HuH-7 (cell line): Measurements from ENCODE around the gene CSDE1.

Source experiments
- DNase-seq: peaks from one replicate; pipeline ENCODE4 v3.0.0; 2011; ENCODE audit warnings: low spot score

Gene CSDE1

DNA sequence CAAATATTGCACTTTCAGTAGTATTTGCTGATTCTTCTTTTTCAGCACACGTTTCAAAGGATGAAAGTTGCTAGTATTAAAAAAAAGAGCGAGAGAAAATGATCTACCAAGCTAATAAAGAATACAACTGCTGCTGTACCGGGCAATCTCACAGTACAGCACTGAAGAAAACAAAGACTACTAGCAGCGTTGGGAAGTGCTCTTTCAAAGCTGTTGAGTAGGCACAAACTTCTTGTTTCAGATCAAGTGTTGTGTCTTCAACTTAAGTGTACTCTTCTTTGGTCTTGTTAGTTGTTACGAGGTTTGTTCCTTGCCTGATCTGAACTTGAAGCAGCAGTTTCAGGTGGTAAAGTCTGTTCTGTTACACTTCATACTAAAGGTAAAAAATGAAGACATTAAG is 7.9 kb downstream of the CSDE1 start:
- DNase-seq, result no peak

DNA sequence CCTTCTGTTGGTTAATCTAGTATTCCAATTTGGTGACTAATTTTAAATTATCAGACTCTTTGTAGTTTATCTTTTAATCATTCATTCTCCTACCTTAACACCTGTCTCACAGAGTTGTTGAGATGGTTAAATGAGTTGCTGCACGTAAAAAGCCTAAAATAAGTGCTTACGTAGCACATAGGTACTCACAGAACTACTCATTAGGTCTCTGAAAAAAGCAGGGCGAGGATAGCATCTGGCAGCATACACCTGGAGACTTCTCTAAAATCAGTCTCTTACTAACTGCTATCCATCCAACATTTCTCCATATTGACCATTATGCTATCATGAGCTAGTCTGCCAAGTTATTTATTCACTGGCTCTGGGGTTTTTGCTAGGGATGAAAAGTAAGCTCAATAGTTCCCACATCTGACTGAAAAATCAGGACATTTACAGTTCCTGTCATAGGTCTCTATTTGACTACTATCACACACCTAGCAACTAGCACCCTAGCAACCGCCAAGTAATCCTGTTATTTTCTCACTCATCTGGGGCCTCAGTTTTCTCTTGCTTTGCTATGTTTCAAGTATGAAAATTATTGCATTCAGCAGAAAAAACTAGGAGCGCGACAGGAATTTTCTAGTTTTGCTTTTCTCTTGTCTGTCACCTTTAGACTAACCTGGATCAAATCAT is 11.2 kb downstream of the CSDE1 start:
- DNase-seq, result no peak

- no peak for DNase-seq
These were observed 12.5 kb downstream of the CSDE1 start for GRCh38 chr1:114745291-114745690.

GRCh38 chr1:114741963-114742746 is 15.6 kb downstream of the CSDE1 start:
- DNase-seq, result no peak

GRCh38 chr1:114740331-114740730 is 17.5 kb downstream of the CSDE1 start:
- no peak for DNase-seq

GRCh38 chr1:114737314-114737849 is 20.4 kb downstream of the CSDE1 start:
- no peak for DNase-seq

DNA sequence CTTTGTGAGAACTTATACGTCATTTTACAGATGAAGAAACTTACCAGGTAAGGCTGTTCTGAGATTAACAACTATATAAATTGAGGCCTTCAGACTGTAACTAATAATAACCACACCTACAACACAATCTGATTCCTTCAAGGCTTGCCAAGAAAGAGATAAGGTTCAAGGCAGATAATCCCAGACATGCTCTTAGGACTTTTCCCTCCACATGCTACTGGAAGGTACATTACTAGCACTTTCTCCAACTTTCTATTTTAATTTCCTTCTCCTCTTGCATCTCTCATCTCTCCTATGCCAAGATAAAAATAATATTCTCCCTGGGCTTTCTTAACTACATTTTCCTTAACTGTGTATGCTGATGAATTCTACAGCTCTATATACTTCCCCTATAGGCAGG is 22.3 kb downstream of the CSDE1 start:
- DNase-seq, result no peak

DNA sequence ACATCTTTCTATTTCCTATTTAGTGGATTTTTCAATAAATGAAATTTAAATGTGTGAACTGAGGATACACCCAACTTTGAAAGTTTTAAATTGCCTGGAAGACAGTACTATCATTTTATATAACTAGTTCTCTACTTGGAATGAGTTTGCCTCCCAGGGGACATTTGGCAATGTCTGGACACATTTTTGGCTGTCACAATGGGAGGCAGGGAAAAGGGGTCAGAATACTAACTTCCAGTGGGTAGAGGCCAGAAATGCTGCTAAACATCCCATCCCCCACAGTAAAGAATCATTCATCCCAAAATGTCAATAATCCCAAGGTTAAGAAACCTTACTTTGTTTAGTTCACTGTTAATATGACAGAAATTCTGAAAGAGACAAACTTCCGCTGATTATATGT is 28.0 kb downstream of the CSDE1 start:
- no peak for DNase-seq

DNA sequence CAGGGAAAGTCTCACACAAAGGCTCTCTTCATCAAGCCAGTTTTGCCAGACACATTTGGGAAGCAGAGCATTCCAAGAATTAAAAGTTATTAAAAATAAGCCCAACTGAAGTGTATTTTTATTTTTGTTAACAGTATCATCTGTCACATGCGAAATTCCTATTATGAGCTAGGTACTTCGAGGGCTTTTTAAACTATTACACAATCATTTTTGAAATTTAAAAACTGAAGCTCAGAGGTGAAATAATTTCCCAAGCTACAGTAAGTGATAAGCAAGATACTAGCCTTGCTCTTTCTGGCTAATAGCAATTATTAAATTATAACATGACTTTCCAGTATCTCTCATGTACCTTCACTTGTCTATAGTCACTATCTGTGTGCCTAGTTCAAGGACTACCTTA is 29.2 kb downstream of the CSDE1 start:
- DNase-seq, result no peak

DNA sequence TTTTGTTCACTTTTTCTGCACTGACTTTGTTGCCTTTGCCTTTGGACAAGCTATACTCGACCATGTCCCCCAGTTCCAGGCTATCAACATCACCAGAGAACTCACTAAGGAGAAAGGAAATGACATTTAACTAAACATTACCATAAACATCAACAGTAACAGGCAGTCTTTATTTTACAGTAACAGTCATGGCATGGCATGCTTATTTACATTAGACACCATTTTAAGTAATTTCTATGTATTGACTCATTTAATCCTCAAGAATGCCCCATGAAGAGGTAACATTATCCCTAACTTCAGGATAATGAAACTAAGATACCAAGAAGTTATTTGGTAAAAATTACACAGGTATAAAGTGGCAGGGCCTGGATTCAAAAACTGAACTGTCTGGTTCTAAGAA is 32.6 kb downstream of the CSDE1 start:
- DNase-seq, result no peak

- no peak for DNase-seq
These were observed 33.9 kb downstream of the CSDE1 start for GRCh38 chr1:114723915-114724314.

DNA sequence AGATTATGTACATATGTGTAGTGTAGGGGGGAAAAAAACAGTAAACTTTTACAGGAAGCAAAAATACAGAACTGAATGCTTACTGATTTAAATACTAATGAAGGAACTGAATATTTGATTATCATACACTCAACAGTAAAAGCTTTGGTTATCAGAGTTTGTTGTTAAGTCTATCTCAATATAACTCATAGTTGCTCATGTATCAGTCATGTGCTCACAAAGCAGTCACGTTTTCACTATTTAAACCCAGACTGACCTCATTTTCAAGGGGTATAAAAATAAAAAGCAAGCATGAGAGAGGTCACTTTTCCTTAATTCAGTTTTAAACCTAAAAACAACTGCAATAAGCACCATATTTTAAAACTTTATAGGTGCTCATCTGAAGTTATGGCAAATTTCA is 34.3 kb downstream of the CSDE1 start:
- no peak for DNase-seq

- DNase-seq, result peak; percentile 36
These were observed 37.3 kb downstream of the CSDE1 start for GRCh38 chr1:114720492-114720891.

- no peak for DNase-seq
These were observed 38.4 kb downstream of the CSDE1 start for GRCh38 chr1:114719424-114719787.

DNA sequence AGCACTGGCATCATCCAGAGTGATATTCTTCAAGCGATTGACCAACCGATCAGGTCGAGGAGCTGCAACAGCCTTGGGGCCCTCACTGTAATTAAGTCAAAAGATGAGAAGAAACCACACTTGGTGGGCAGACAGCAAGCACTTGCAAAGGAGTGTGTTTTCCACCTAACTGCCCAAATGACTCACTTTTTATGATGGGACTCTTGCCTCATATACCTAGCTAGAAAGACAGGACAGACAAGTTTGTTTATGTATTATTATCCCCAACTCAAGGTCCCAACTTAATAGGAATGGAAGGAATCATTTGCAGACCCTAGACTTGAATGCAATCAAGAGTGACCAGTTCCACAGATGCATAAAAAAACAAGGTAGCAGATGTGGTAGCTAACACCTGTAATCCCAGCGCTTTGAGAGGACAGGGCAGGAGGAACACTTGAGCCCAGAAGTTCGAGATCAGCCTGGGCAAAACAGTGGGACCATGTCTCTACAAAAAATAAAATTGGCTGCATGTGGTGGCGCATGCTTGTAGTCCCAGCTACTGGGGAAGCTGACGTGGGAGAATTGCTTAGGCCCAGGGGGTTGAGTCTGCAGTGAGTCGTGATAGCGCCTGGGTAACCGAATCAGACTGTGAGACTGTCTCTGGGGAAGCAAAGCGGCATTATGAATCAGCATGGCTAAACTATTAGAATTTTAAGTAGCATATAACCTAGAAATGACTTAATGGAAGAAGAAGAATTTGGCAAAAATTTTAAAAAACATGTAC is 38.9 kb downstream of the CSDE1 start:
- no peak for DNase-seq

- DNase-seq, result peak; percentile 73
These were observed 41.2 kb downstream of the CSDE1 start, which contains the start of gene NRAS for GRCh38 chr1:114716304-114717170. TSS of gene NRAS (minus strand) at chr1:114716771. CDS start at chr1:114716160, 611 bp downstream.

- DNase-seq, result no peak
These were observed 41.9 kb downstream of the CSDE1 start for GRCh38 chr1:114715952-114716303.

DNA sequence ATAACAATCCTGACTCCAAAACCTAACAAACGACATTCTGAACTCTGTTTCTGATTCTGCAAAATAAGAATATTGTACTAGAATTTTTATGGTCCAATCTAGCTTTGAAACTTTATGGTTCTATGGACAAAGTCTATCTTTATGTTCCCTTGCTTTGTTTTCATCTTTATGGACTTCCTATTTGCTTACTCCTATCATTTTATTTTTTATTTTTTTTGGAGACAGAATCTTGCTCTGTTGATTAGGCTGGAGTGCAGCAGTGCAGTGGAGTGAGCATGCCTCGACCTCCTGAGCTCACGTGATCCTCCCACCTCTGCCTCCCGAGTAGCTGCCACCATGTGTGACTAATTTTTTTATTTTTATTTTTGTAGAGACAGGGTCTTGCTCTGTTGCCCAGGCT is 44.8 kb downstream of the CSDE1 start:
- no peak for DNase-seq

DNA sequence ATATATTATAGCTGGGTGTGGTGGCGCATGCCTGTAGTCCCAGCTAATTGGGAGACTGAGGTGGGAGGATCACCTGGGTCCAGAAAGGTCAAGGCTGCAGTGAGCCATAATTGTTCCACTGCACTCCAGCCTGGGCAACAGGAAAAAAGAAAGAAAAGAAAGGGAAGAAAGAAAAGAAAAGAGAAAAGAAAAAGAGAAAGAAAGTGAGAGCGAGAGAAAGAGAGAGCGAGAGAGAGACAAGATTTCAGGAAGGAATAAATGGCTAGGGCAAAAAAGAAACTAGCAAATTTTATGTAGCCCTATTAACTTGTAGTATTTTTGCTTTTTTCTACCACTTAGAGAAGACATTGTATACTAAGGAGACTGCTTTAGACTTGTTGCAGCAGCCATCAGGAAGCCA is 47.4 kb downstream of the CSDE1 start:
- DNase-seq, result no peak

GRCh38 chr1:114707604-114708003 is 50.2 kb downstream of the CSDE1 start:
- DNase-seq, result no peak

DNA sequence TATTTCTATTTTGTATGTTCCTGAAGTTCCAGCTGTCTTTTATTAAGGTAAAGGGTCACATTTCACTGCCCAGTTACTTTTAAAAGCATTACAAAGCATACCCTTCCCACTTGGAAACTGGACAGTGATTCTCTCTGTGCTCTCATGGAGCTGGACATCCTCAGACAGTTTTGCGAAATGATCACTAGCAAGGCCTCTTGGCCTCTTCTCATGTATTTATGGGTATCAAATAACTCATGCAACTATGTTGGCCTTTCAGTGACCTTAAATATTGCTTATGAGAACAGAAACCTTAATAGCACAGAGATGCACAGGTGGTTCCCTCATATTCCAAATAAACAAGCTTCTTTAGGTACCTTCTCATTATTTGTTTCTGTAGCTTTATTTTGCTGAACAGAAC is 54.5 kb downstream of the CSDE1 start:
- no peak for DNase-seq

DNA sequence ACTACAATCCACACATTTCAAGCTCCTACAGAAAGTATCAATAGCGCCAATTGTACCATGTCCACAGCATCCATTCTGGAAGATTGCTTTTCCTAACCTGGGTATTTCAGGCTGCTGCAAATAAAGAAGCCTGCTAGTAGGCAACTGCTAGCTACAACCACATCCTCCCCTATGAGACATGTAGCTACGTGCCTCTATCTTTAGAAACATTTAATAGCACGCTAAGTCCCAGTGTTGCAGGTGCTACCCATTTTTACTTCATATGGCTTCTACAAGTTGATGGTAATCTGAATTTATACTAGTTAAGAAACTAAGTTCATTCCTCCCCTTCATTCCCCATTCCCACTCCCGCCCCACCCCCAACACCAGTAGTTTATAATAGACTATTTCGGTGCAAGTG is 55.0 kb downstream of the CSDE1 start:
- DNase-seq, result no peak
